A549 (cell line): Measurements from ENCODE around the gene ZSCAN9.

Source experiments
- CTCF ChIP-seq: fragments of >200 bp; sonication (Bioruptor Twin); formaldehyde crosslinking; IDR thresholded peaks from 3 replicates; pipeline ENCODE4 v1.5.1; 2016
- EHMT2 ChIP-seq: fragments of 200-600 bp; sonication (generic); IDR thresholded peaks from 2 replicates; pipeline ENCODE4 v1.6.1; 2016; ENCODE audit warnings: antibody characterized with exemption, low read depth, mild to moderate bottlenecking, moderate library complexity
- ELK1 ChIP-seq: fragments of 150-350 bp; IDR thresholded peaks from 2 replicates; pipeline ENCODE4 v1.6.1; 2014; ENCODE audit warnings: low read depth, mild to moderate bottlenecking, low read length
- EP300 ChIP-seq, 2 experiments: fragments of >200 bp; sonication (Bioruptor Twin); formaldehyde crosslinking; IDR thresholded peaks; 2 replicates in 1 of 2; 3 replicates in 1 of 2; pipeline ENCODE4 v1.6.1; 2016 to 2017
- KDM1A ChIP-seq: fragments of 200-600 bp; sonication (generic); IDR thresholded peaks from 2 replicates; pipeline ENCODE4 v1.6.1; 2016; ENCODE audit warnings: low read depth, mild to moderate bottlenecking
- MAX ChIP-seq: IDR thresholded peaks from 2 replicates; pipeline ENCODE4 v1.6.1; 2012
- RAD21 ChIP-seq, 2 experiments: fragments of >200 bp in 1 of 2; sonication (Bioruptor Twin) in 1 of 2; formaldehyde crosslinking in 1 of 2; IDR thresholded peaks in 1 of 2; conservative IDR thresholded peaks in 1 of 2; 2 replicates in 1 of 2; 3 replicates in 1 of 2; pipeline ENCODE4 v1.6.1; 2012 to 2018; ENCODE audit warnings: inconsistent platforms in 1 of 2
- RNF2 ChIP-seq: fragments of 200-600 bp; sonication (generic); IDR thresholded peaks from 2 replicates; pipeline ENCODE4 v1.6.1; 2016; ENCODE audit warnings: low read depth, mild to moderate bottlenecking, antibody characterized with exemption, moderate library complexity, borderline replicate concordance

- TF ChIP-seq CTCF = no peak
- TF ChIP-seq RAD21 (conservative IDR thresholded peaks at IDR 0.05 in 1 of 2, IDR thresholded peaks at IDR 0.05 in 1 of 2) = no peak
- no peak for TF ChIP-seq MAX
- TF ChIP-seq KDM1A = no peak
- TF ChIP-seq RNF2 = no peak
- TF ChIP-seq EP300 (IDR thresholded peaks at IDR 0.05) = no peak
- no peak for TF ChIP-seq ELK1
- TF ChIP-seq EHMT2 = no peak
Measured at GRCh38 chr6:28269492-28269891, 44.4 kb downstream of the ZSCAN9 start.
